HCT116 (cell line): Measurements from ENCODE around the gene TCERG1L. TPM values are rescaled to one million over a fixed set of nuclear protein-coding genes. Genes with fewer than 3 reads are reported as not detected.

ENCODE experiments used
- ATAC-seq: fragments of 200-7000 bp; cut with Tn5 transposase; 2 replicates; pipeline ENCODE4 v1.9.1; 2020; ENCODE audit warnings: mild to moderate bottlenecking, moderate library complexity
- BruUV-seq: library from RNA; stranded (reverse); fragments of 400-500 nt; replicated peaks from 2 replicates; lab custom pipeline; 2021; lab: Mats Ljungman, UMichigan
- CTCF ChIA-PET: fragments of 300-600 bp; sonication (Branson Sonifier 250); formaldehyde crosslinking; loops from one replicate; lab custom pipeline; 2021; ENCODE audit warnings: antibody characterized with exemption; lab: Charles Lee
- POLR2A ChIA-PET: fragments of 300-600, 350-600 bp; sonication (Branson Sonifier 250); formaldehyde crosslinking; loops from one replicate; lab custom pipeline; 2021; ENCODE audit warnings: antibody characterized with exemption; lab: Charles Lee
- RAD21 ChIA-PET, 2 experiments: fragments of 300-600 bp; sonication (Branson Sonifier 250); formaldehyde crosslinking; loops; one replicate each; lab custom pipeline; 2023; ENCODE audit warnings: low total read pairs in 2 of 2; ENCODE audit not compliant: uncharacterized antibody in 2 of 2, unreplicated experiment in 2 of 2, low non-redundant PET in 1 of 2; lab: Charles Lee
- DNase-seq: peaks from one replicate; pipeline ENCODE4 v3.0.0-alpha.2; 2010; ENCODE audit warnings: low read depth, low spot score
- H2AFZ ChIP-seq: fragments of 200-600 bp; shearing (Covaris generic), sonication (generic); 2 replicates; pipeline ENCODE4 v1.6.1; 2017; ENCODE audit warnings: low read depth, mixed run types, mixed read lengths, antibody characterized with exemption, low read length; ENCODE audit not compliant: poor library complexity, severe bottlenecking
- H3K27ac ChIP-seq: 2 replicates; pipeline ENCODE4 v1.5.1; 2012; ENCODE audit warnings: low read depth, low read length
- H3K27me3 ChIP-seq: fragments of 200-600 bp; sonication (generic); 2 replicates; pipeline ENCODE4 v1.6.1; 2016; ENCODE audit warnings: mixed run types, low read length, mixed read lengths; ENCODE audit not compliant: insufficient read depth
- H3K36me3 ChIP-seq, 2 experiments: fragments of 200-500 bp in 1 of 2; fragments of 200-600 bp in 1 of 2; sonication (Bioruptor generic) in 1 of 2; sonication (generic) in 1 of 2; 2 replicates each; pipeline versions ENCODE4 v1.5.1 to v1.6.1; 2014 to 2016; ENCODE audit warnings: low read length in 2 of 2, inconsistent platforms in 1 of 2, mixed read lengths in 1 of 2, mixed run types in 1 of 2; ENCODE audit not compliant: insufficient read depth in 2 of 2, control insufficient read depth in 1 of 2
- H3K4me1 ChIP-seq, 2 experiments: fragments of 200-600 bp in 1 of 2; sonication (generic) in 1 of 2; 2 replicates each; pipeline versions ENCODE4 v1.5.1 to v1.6.1; 2012 to 2017; ENCODE audit warnings: low read length in 2 of 2, inconsistent platforms in 1 of 2, mild to moderate bottlenecking in 1 of 2, mixed read lengths in 1 of 2, mixed run types in 1 of 2, moderate library complexity in 1 of 2; ENCODE audit not compliant: insufficient read depth in 2 of 2, control insufficient read depth in 1 of 2
- H3K4me2 ChIP-seq: fragments of 200-600 bp; sonication (generic); 2 replicates; pipeline ENCODE4 v1.6.1; 2017; ENCODE audit warnings: mixed run types, low read length, mixed read lengths
- H3K4me3 ChIP-seq, 2 experiments: fragments of 200-600 bp in 1 of 2; sonication (generic) in 1 of 2; replicated peaks in 1 of 2; 2 replicates each; pipeline ENCODE4 v1.5.1; 2011 to 2016; ENCODE audit warnings: low read length in 2 of 2, control low read depth in 1 of 2, low read depth in 1 of 2, mild to moderate bottlenecking in 1 of 2, mixed read lengths in 1 of 2, mixed run types in 1 of 2
- H3K79me2 ChIP-seq: fragments of 200-600 bp; sonication (generic); 2 replicates; pipeline ENCODE4 v1.6.1; 2017; ENCODE audit warnings: mild to moderate bottlenecking, mixed run types, low read length, moderate library complexity, mixed read lengths; ENCODE audit not compliant: insufficient read depth
- H3K9ac ChIP-seq: fragments of 200-600 bp; sonication (generic); 2 replicates; pipeline ENCODE4 v1.6.1; 2016; ENCODE audit warnings: low read length, mixed read lengths
- H3K9me2 ChIP-seq: fragments of 200-600 bp; sonication (generic), shearing (Covaris generic); 2 replicates; pipeline ENCODE4 v1.6.1; 2017; ENCODE audit warnings: mixed run types, mild to moderate bottlenecking, moderate library complexity; ENCODE audit not compliant: insufficient read depth
- H3K9me3 ChIP-seq, 2 experiments: fragments of 200-500 bp in 1 of 2; fragments of 200-600 bp in 1 of 2; sonication (Bioruptor generic) in 1 of 2; sonication (generic) in 1 of 2; 2 replicates each; pipeline ENCODE4 v1.6.1; 2014 to 2017; ENCODE audit warnings: low read length in 2 of 2, mixed read lengths in 2 of 2, inconsistent platforms in 1 of 2, low read depth in 1 of 2, mild to moderate bottlenecking in 1 of 2, mixed run types in 1 of 2, moderate library complexity in 1 of 2; ENCODE audit not compliant: control insufficient read depth in 1 of 2, insufficient read depth in 1 of 2
- H4K20me1 ChIP-seq: fragments of 200-600 bp; sonication (generic), shearing (Covaris generic); 2 replicates; pipeline ENCODE4 v1.6.1; 2017; ENCODE audit warnings: mixed run types, mild to moderate bottlenecking, moderate library complexity; ENCODE audit not compliant: insufficient read depth
- CEBPB ChIP-seq: IDR thresholded peaks from 2 replicates; pipeline ENCODE4 v1.6.1; 2012; ENCODE audit warnings: low read depth
- CTCF ChIP-seq, 3 experiments: fragments of 200-600 bp in 1 of 3; sonication (generic) in 1 of 3; IDR thresholded peaks in 2 of 3; conservative IDR thresholded peaks in 1 of 3; 2 replicates each; pipeline ENCODE4 v1.5.1; 2012 to 2017; ENCODE audit warnings: low read depth in 2 of 3, low read length in 2 of 3, antibody characterized with exemption in 1 of 3, borderline replicate concordance in 1 of 3, control low read depth in 1 of 3, mild to moderate bottlenecking in 1 of 3, mixed read lengths in 1 of 3, mixed run types in 1 of 3, moderate library complexity in 1 of 3; ENCODE audit not compliant: insufficient read depth in 1 of 3
- EGR1 ChIP-seq: IDR thresholded peaks from 2 replicates; pipeline ENCODE4 v1.6.1; 2012; ENCODE audit warnings: low read depth
- ELF1 ChIP-seq: IDR thresholded peaks from 2 replicates; pipeline ENCODE4 v1.6.1; 2012; ENCODE audit warnings: low read depth, borderline replicate concordance
- EZH2 ChIP-seq: fragments of 200-600 bp; sonication (generic); IDR thresholded peaks from 2 replicates; pipeline ENCODE4 v1.6.1; 2017; ENCODE audit warnings: antibody characterized with exemption, mixed run types
- MAX ChIP-seq: IDR thresholded peaks from 2 replicates; pipeline ENCODE4 v1.6.1; 2012
- POLR2AphosphoS5 ChIP-seq: IDR thresholded peaks from 2 replicates; pipeline ENCODE4 v1.6.1; 2011; ENCODE audit warnings: mild to moderate bottlenecking, low read depth, low read length, moderate library complexity
- RAD21 ChIP-seq: IDR thresholded peaks from 2 replicates; pipeline ENCODE4 v1.6.1; 2012; ENCODE audit warnings: low read depth, mild to moderate bottlenecking
- REST ChIP-seq: IDR thresholded peaks from 2 replicates; pipeline ENCODE4 v1.6.1; 2012; ENCODE audit warnings: low read depth
- SP1 ChIP-seq: IDR thresholded peaks from 2 replicates; pipeline ENCODE4 v1.6.1; 2012; ENCODE audit warnings: low read depth
- SRF ChIP-seq: IDR thresholded peaks from 2 replicates; pipeline ENCODE4 v1.6.1; 2012; ENCODE audit warnings: low read depth
- ZFX ChIP-seq: fragments of 450-650 bp; IDR thresholded peaks from 2 replicates; pipeline ENCODE4 v1.6.1; 2017
- ZNF274 ChIP-seq: fragments of 200-500 bp; sonication (Bioruptor generic); IDR thresholded peaks from 2 replicates; pipeline ENCODE4 v1.6.1; 2014; ENCODE audit warnings: mild to moderate bottlenecking, low read depth, low read length, inconsistent platforms
- intact Hi-C: fragments of 100-400 bp; cut with micrococcal nuclease; formaldehyde crosslinking; loops from 2 replicates; pipeline ENCODE4 v1.10.0; 2022
- total RNA-seq: library from RNA; stranded (reverse); gene quantifications from one replicate; pipeline ENCODE4 v1.2.1, GENCODE V29; 2021; ENCODE audit not compliant: unreplicated experiment
- TF ChIP-seq, protein P1 (sequence below): IDR thresholded peaks from 2 replicates; pipeline ENCODE4 v1.6.1; 2012

TCERG1L gene
- total RNA-seq, 1 experiment from 2014 or later, result not detected

GRCh38 chr10:131220601-131221171, 90.8 kb downstream of the TCERG1L start:
- H2AFZ ChIP-seq, result no peak overlapping the region
- no peak overlapping the region for H3K4me3 ChIP-seq
- H3K9me3 ChIP-seq, result no peaks in the 10 kb centered on the region
- H3K4me1 ChIP-seq, result no peaks in the 10 kb centered on the region
- H3K4me2 ChIP-seq, result no peak overlapping the region
- no peak overlapping the region for H3K9ac ChIP-seq
- intact Hi-C loops, result no loop called here
- no TSS peak for BruUV-seq
- H3K27ac ChIP-seq, result no peak overlapping the region
- no peak for TF ChIP-seq ZNF274
- no peak for TF ChIP-seq SP1
- TF ChIP-seq CEBPB, result no peak
- TF ChIP-seq ELF1, result no peak
- TF ChIP-seq POLR2AphosphoS5, result no peak
- H3K79me2 ChIP-seq, result no peaks in the 10 kb centered on the region
- H3K36me3 ChIP-seq, result no peaks in the 10 kb centered on the region
- no peak for DNase-seq
- no peaks in the 10 kb centered on the region for H3K9me2 ChIP-seq
- ChIA-PET POLR2A (no interaction called here), CTCF (no interaction called here), RAD21 (no interaction called here)
- H4K20me1 ChIP-seq, result no peaks in the 10 kb centered on the region
- no peaks in the 10 kb centered on the region for H3K27me3 ChIP-seq
- ATAC-seq, result no peak

GRCh38 chr10:131219955-131220489, 91.5 kb downstream of the TCERG1L start:
- Histone ChIP-seq H3K9me2 (no peaks in the 10 kb centered on the region), H4K20me1 (no peaks in the 10 kb centered on the region), H3K79me2 (no peaks in the 10 kb centered on the region), H3K27ac (no peak overlapping the region), H2AFZ (no peak overlapping the region), H3K4me2 (no peak overlapping the region), H3K27me3 (no peaks in the 10 kb centered on the region), H3K36me3 (no peaks in the 10 kb centered on the region), H3K4me1 (no peaks in the 10 kb centered on the region), H3K9ac (no peak overlapping the region), H3K9me3 (no peaks in the 10 kb centered on the region), H3K4me3 (no peak overlapping the region)
- ChIA-PET RAD21 (no interaction called here), POLR2A (no interaction called here), CTCF (no interaction called here)
- DNase-seq (no peak), ATAC-seq (no peak)
- no TSS peak for BruUV-seq
- intact Hi-C loops, result no loop called here
- TF ChIP-seq RAD21 (no peak), SRF (no peak), EZH2 (no peak), MAX (no peak), POLR2AphosphoS5 (no peak), CTCF (IDR thresholded peaks at IDR 0.05 in 2 of 3, conservative IDR thresholded peaks at IDR 0.05 in 1 of 3; ENCODE audit: borderline replicate concordance in 1 of 3, insufficient read depth in 1 of 3, low read depth in 2 of 3, low read length in 2 of 3) (no peak), SP1 (no peak), EGR1 (no peak), CEBPB (no peak), ELF1 (no peak), REST (no peak), ZFX (no peak)
- TF ChIP-seq, protein P1, sequence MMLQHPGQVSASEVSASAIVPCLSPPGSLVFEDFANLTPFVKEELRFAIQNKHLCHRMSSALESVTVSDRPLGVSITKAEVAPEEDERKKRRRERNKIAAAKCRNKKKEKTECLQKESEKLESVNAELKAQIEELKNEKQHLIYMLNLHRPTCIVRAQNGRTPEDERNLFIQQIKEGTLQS, result no peak
